Measurements from ENCODE around the gene THSD4.

DNA sequence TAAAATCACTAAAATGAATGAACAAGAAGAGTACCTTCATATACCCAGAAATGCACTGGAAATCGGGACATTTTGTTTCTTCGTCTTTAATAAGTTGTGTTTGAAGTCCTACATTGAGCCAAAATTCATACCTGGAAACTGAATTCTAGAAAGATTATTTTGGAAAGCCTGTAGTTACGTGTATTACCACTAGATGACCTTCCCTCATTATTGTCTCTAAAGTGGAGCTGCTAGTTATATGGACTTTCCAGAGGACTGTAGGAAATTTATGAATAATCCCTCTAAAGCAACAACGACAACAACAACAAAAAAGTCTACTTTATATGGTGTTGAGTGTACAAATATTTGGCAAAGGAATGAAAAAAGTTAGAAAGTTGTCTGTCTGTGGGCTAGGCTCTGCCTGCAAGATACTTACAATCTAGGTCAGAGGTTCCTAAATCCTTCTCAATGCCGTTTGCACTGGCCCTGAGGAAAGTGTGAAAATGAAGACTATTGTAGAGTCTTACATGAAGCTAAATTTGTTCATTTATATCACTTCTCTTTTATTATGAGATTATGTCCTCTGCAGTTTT is 460.3 kb downstream of the THSD4 start:
- TF ChIP-seq, protein P1, sequence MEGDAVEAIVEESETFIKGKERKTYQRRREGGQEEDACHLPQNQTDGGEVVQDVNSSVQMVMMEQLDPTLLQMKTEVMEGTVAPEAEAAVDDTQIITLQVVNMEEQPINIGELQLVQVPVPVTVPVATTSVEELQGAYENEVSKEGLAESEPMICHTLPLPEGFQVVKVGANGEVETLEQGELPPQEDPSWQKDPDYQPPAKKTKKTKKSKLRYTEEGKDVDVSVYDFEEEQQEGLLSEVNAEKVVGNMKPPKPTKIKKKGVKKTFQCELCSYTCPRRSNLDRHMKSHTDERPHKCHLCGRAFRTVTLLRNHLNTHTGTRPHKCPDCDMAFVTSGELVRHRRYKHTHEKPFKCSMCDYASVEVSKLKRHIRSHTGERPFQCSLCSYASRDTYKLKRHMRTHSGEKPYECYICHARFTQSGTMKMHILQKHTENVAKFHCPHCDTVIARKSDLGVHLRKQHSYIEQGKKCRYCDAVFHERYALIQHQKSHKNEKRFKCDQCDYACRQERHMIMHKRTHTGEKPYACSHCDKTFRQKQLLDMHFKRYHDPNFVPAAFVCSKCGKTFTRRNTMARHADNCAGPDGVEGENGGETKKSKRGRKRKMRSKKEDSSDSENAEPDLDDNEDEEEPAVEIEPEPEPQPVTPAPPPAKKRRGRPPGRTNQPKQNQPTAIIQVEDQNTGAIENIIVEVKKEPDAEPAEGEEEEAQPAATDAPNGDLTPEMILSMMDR (IDR thresholded peaks at IDR 0.05) = peak in 5 of 6 experiments; percentile 6 to 58 (median 55)
- TF ChIP-seq POLR2A (IDR thresholded peaks at IDR 0.05) = no peak
